ENCODE data around the gene ST3GAL5. TPM values are rescaled to one million over a fixed set of nuclear protein-coding genes. Genes with fewer than 3 reads are reported as not detected.

ST3GAL5 gene
- total RNA-seq, 1 experiment from 2014 or later = 3.8 TPM

GRCh38 chr2:85812094-85812735 lies 76.6 kb downstream of the ST3GAL5 start:
- H3K4me3 ChIP-seq (ENCODE audit: low read length) = no peak overlapping the region
- H3K27ac ChIP-seq (ENCODE audit: low read length) = no peak overlapping the region
- H4K20me1 ChIP-seq (ENCODE audit: insufficient read depth, low read depth, low read length) = peaks cover 4% of the 10 kb centered on the region; the same call in 1 of the 2 replicates
- no peak for DNase-seq
- H3K4me1 ChIP-seq (ENCODE audit: low read length) = peaks cover 4% of the 10 kb centered on the region; the same call in 1 of the 2 replicates
- H2AFZ ChIP-seq (ENCODE audit: low read length) = no peak overlapping the region
- no peaks in the 10 kb centered on the region for H3K36me3 ChIP-seq (ENCODE audit: insufficient read depth, low read length)
- H3K9me2 ChIP-seq (replicated peaks; ENCODE audit: insufficient read depth, low read length) = no peaks in the 10 kb centered on the region
- H3K9me3 ChIP-seq (ENCODE audit: low read length) = no peaks in the 10 kb centered on the region
- H3K9ac ChIP-seq (ENCODE audit: low read length) = no peak overlapping the region
- H3K27me3 ChIP-seq (ENCODE audit: low read length) = no peaks in the 10 kb centered on the region
- H3K4me2 ChIP-seq (ENCODE audit: low read depth, low read length, poor library complexity, severe bottlenecking) = no peak overlapping the region
- H3K79me2 ChIP-seq (ENCODE audit: low read length) = no peaks in the 10 kb centered on the region

GRCh38 chr2:85811180-85812093 lies 77.4 kb downstream of the ST3GAL5 start:
- no peak overlapping the region for H3K4me2 ChIP-seq (ENCODE audit: low read depth, low read length, poor library complexity, severe bottlenecking)
- no peak overlapping the region for H3K4me3 ChIP-seq (ENCODE audit: low read length)
- H2AFZ ChIP-seq (ENCODE audit: low read length) = no peak overlapping the region
- no peak overlapping the region for H3K27ac ChIP-seq (ENCODE audit: low read length)
- no peaks in the 10 kb centered on the region for H3K9me3 ChIP-seq (ENCODE audit: low read length)
- peaks cover 4% of the 10 kb centered on the region; the same call in 1 of the 2 replicates for H3K4me1 ChIP-seq (ENCODE audit: low read length)
- H3K9me2 ChIP-seq (replicated peaks; ENCODE audit: insufficient read depth, low read length) = no peaks in the 10 kb centered on the region
- no peak overlapping the region for H3K9ac ChIP-seq (ENCODE audit: low read length)
- H3K36me3 ChIP-seq (ENCODE audit: insufficient read depth, low read length) = no peaks in the 10 kb centered on the region
- DNase-seq = no peak
- H3K27me3 ChIP-seq (ENCODE audit: low read length) = no peaks in the 10 kb centered on the region
- no peaks in the 10 kb centered on the region for H3K79me2 ChIP-seq (ENCODE audit: low read length)
- H4K20me1 ChIP-seq (ENCODE audit: insufficient read depth, low read depth, low read length) = peaks cover 4% of the 10 kb centered on the region; the same call in 1 of the 2 replicates

GRCh38 chr2:85810371-85811179 lies 78.2 kb downstream of the ST3GAL5 start:
- H3K27ac ChIP-seq (ENCODE audit: low read length) = no peak overlapping the region
- H3K4me1 ChIP-seq (ENCODE audit: low read length) = peaks cover 4% of the 10 kb centered on the region; the same call in 1 of the 2 replicates
- H2AFZ ChIP-seq (ENCODE audit: low read length) = no peak overlapping the region
- no peak overlapping the region for H3K9ac ChIP-seq (ENCODE audit: low read length)
- no peaks in the 10 kb centered on the region for H3K27me3 ChIP-seq (ENCODE audit: low read length)
- H3K79me2 ChIP-seq (ENCODE audit: low read length) = no peaks in the 10 kb centered on the region
- no peaks in the 10 kb centered on the region for H3K9me3 ChIP-seq (ENCODE audit: low read length)
- H3K4me3 ChIP-seq (ENCODE audit: low read length) = no peak overlapping the region
- H3K9me2 ChIP-seq (replicated peaks; ENCODE audit: insufficient read depth, low read length) = no peaks in the 10 kb centered on the region
- no peaks in the 10 kb centered on the region for H3K36me3 ChIP-seq (ENCODE audit: insufficient read depth, low read length)
- H4K20me1 ChIP-seq (ENCODE audit: insufficient read depth, low read depth, low read length) = peaks cover 4% of the 10 kb centered on the region; the same call in 1 of the 2 replicates
- no peak overlapping the region for H3K4me2 ChIP-seq (ENCODE audit: low read depth, low read length, poor library complexity, severe bottlenecking)
- no peak for DNase-seq

GRCh38 chr2:85807756-85808155 lies 81.0 kb downstream of the ST3GAL5 start:
- Histone ChIP-seq H3K79me2 (ENCODE audit: low read length) (no peaks in the 10 kb centered on the region), H4K20me1 (ENCODE audit: insufficient read depth, low read depth, low read length) (no peaks in the 10 kb centered on the region), H3K4me1 (ENCODE audit: low read length) (no peaks in the 10 kb centered on the region), H3K4me3 (ENCODE audit: low read length) (no peak overlapping the region), H3K36me3 (ENCODE audit: insufficient read depth, low read length) (no peaks in the 10 kb centered on the region), H3K9me3 (ENCODE audit: low read length) (no peaks in the 10 kb centered on the region), H3K9ac (ENCODE audit: low read length) (no peak overlapping the region), H3K4me2 (ENCODE audit: low read depth, low read length, poor library complexity, severe bottlenecking) (no peak overlapping the region), H3K27me3 (ENCODE audit: low read length) (no peaks in the 10 kb centered on the region), H2AFZ (ENCODE audit: low read length) (no peak overlapping the region), H3K27ac (ENCODE audit: low read length) (no peak overlapping the region), H3K9me2 (replicated peaks; ENCODE audit: insufficient read depth, low read length) (no peaks in the 10 kb centered on the region)
- DNase-seq = no peak

- Histone ChIP-seq H4K20me1 (ENCODE audit: insufficient read depth, low read depth, low read length) (no peaks in the 10 kb centered on the region), H3K4me1 (ENCODE audit: low read length) (no peaks in the 10 kb centered on the region), H3K9ac (ENCODE audit: low read length) (no peak overlapping the region), H2AFZ (ENCODE audit: low read length) (no peak overlapping the region), H3K27me3 (ENCODE audit: low read length) (no peaks in the 10 kb centered on the region), H3K9me2 (replicated peaks; ENCODE audit: insufficient read depth, low read length) (no peaks in the 10 kb centered on the region), H3K4me3 (ENCODE audit: low read length) (no peak overlapping the region), H3K36me3 (ENCODE audit: insufficient read depth, low read length) (no peaks in the 10 kb centered on the region), H3K27ac (ENCODE audit: low read length) (no peak overlapping the region), H3K4me2 (ENCODE audit: low read depth, low read length, poor library complexity, severe bottlenecking) (no peak overlapping the region), H3K79me2 (ENCODE audit: low read length) (no peaks in the 10 kb centered on the region), H3K9me3 (ENCODE audit: low read length) (no peaks in the 10 kb centered on the region)
- no peak for DNase-seq
Observed at GRCh38 chr2:85806358-85807118, 82.3 kb downstream of the ST3GAL5 start.

- H3K4me2 ChIP-seq (ENCODE audit: low read depth, low read length, poor library complexity, severe bottlenecking) = no peak overlapping the region
Observed at GRCh38 chr2:85804583-85804982, 84.2 kb downstream of the ST3GAL5 start.

GRCh38 chr2:85803704-85804425 lies 84.9 kb downstream of the ST3GAL5 start:
- no peak overlapping the region for H3K27ac ChIP-seq (ENCODE audit: low read length)
- H3K9me3 ChIP-seq (ENCODE audit: low read length) = no peaks in the 10 kb centered on the region; the same call in 1 of the 2 replicates
- no peak overlapping the region for H3K9ac ChIP-seq (ENCODE audit: low read length)
- no peaks in the 10 kb centered on the region for H3K27me3 ChIP-seq (ENCODE audit: low read length)
- DNase-seq = no peak
- H4K20me1 ChIP-seq (ENCODE audit: insufficient read depth, low read depth, low read length) = no peaks in the 10 kb centered on the region
- H3K4me1 ChIP-seq (ENCODE audit: low read length) = no peaks in the 10 kb centered on the region
- H3K79me2 ChIP-seq (ENCODE audit: low read length) = no peaks in the 10 kb centered on the region
- H3K4me2 ChIP-seq (ENCODE audit: low read depth, low read length, poor library complexity, severe bottlenecking) = no peak overlapping the region
- H3K4me3 ChIP-seq (ENCODE audit: low read length) = no peak overlapping the region
- H3K9me2 ChIP-seq (replicated peaks; ENCODE audit: insufficient read depth, low read length) = no peaks in the 10 kb centered on the region
- no peak overlapping the region for H2AFZ ChIP-seq (ENCODE audit: low read length)
- no peaks in the 10 kb centered on the region for H3K36me3 ChIP-seq (ENCODE audit: insufficient read depth, low read length)

More at GRCh38 chr2:85804583-85804982, 84.2 kb downstream of the ST3GAL5 start:
- Histone ChIP-seq H2AFZ (ENCODE audit: low read length) (no peak overlapping the region), H3K36me3 (ENCODE audit: insufficient read depth, low read length) (no peaks in the 10 kb centered on the region), H4K20me1 (ENCODE audit: insufficient read depth, low read depth, low read length) (no peaks in the 10 kb centered on the region), H3K9me3 (ENCODE audit: low read length) (no peaks in the 10 kb centered on the region; the same call in 1 of the 2 replicates), H3K79me2 (ENCODE audit: low read length) (no peaks in the 10 kb centered on the region), H3K9me2 (replicated peaks; ENCODE audit: insufficient read depth, low read length) (no peaks in the 10 kb centered on the region), H3K4me3 (ENCODE audit: low read length) (no peak overlapping the region), H3K27ac (ENCODE audit: low read length) (no peak overlapping the region), H3K27me3 (ENCODE audit: low read length) (no peaks in the 10 kb centered on the region), H3K4me1 (ENCODE audit: low read length) (no peaks in the 10 kb centered on the region), H3K9ac (ENCODE audit: low read length) (no peak overlapping the region)
- peak; percentile 73 for DNase-seq

All from Karpas-422 (cell line).